ENCODE data around the gene CCDC30.

Gene CCDC30

DNA sequence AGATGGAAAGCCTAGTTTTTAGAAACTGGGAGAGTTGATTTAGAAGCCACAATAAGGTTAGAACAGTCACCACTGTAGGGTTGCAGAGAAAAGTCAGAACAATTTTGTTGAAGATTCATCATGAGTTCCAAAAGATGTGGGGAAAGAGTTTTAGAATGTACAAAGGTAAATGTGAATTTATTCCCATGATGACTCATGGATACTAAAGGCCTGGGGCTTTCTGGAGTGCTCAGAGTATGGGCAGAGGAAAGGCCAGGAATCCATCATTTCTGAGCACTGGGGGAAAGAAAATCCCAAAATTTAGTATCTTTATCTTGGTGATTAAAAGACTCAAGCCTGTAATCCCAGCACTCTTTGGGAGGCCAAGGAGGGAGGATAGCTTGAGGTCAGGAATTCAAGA, 236.9 kb downstream of the CCDC30 start:
- DNase-seq: no peak

DNA sequence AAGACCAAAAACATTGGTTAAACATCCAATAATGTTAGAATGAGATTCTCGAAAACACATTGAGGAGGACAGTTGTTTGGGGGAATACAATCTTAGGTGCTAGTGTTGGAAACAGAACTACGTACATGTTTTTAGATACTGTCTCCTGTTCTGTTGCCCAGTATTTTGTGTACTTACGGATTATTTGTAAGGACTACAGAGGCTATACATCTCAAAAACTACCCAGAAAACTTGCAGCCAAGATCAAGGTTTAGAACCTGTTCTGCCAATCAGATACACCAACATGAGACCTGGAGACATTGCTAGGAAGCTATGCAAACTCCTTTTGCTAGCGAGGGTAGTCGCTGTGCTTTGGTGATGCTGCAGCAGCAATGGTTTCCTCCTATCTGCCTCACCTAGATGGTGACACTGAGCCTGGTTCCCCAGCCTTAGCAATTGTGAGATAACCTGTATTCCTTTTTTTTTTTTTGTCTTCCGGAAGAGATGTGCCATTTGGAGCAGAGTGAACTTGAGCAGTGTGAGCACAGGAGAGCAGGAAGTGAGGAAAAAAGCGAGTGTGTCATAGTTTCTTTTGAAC, 240.9 kb downstream of the CCDC30 start:
- DNase-seq: no peak

Data from right forelimb (tissue), 1 donor.